MM.1S (cell line): ENCODE data around the gene MTHFD1L.

Experiments
- DNase-seq: peaks from one replicate; pipeline ENCODE4 v3.0.0-alpha.2; 2015
- H2AFZ ChIP-seq: fragments of 300-600 bp; sonication (generic); 2 replicates; pipeline ENCODE4 v1.6.0; 2016; ENCODE audit warnings: antibody characterized with exemption, low read length
- H3F3A ChIP-seq: fragments of 300-600 bp; sonication (generic); 2 replicates; pipeline ENCODE4 v1.6.1; 2016; ENCODE audit warnings: mild to moderate bottlenecking, antibody characterized with exemption, low read length, moderate library complexity, mixed read lengths; ENCODE audit not compliant: insufficient read depth
- H3K27ac ChIP-seq: fragments of 300-600 bp; sonication (generic); 2 replicates; pipeline ENCODE4 v1.5.1; 2016; ENCODE audit warnings: mild to moderate bottlenecking, low read length
- H3K27me3 ChIP-seq: fragments of 300-600 bp; sonication (generic); replicated peaks from 2 replicates; pipeline ENCODE4 v1.6.0; 2016; ENCODE audit warnings: low read length; ENCODE audit not compliant: insufficient read depth
- H3K36me3 ChIP-seq: fragments of 300-600 bp; sonication (generic); replicated peaks from 2 replicates; pipeline ENCODE4 v1.6.1; 2016; ENCODE audit warnings: mild to moderate bottlenecking, low read length, mixed read lengths; ENCODE audit not compliant: insufficient read depth
- H3K4me1 ChIP-seq: fragments of 300-600 bp; sonication (generic); 2 replicates; pipeline ENCODE4 v1.6.1; 2016; ENCODE audit warnings: low read length, mixed read lengths
- H3K4me2 ChIP-seq: fragments of 300-600 bp; sonication (generic); 2 replicates; pipeline ENCODE4 v1.6.0; 2016; ENCODE audit warnings: low read depth, low read length
- H3K4me3 ChIP-seq: fragments of 300-600 bp; sonication (generic); 2 replicates; pipeline ENCODE4 v1.5.1; 2016; ENCODE audit warnings: low read length, mixed read lengths
- H3K79me2 ChIP-seq: fragments of 300-600 bp; sonication (generic); 2 replicates; pipeline ENCODE4 v1.6.1; 2016; ENCODE audit warnings: mixed run types, low read length, mixed read lengths
- H3K9ac ChIP-seq: fragments of 300-600 bp; sonication (generic); 2 replicates; pipeline ENCODE4 v1.6.1; 2016; ENCODE audit warnings: low read length, mixed read lengths
- H3K9me2 ChIP-seq: fragments of 300-600 bp; sonication (generic); replicated peaks from 2 replicates; pipeline ENCODE4 v1.6.1; 2016; ENCODE audit warnings: mild to moderate bottlenecking, low read length, mixed read lengths; ENCODE audit not compliant: insufficient read depth
- H3K9me3 ChIP-seq: fragments of 300-600 bp; sonication (generic); replicated peaks from 2 replicates; pipeline ENCODE4 v1.6.1; 2016; ENCODE audit warnings: mild to moderate bottlenecking, low read length, mixed read lengths; ENCODE audit not compliant: insufficient read depth
- H4K20me1 ChIP-seq: fragments of 300-600 bp; sonication (generic); 2 replicates; pipeline ENCODE4 v1.6.1; 2016; ENCODE audit warnings: mild to moderate bottlenecking, low read length, moderate library complexity, mixed read lengths; ENCODE audit not compliant: insufficient read depth
- CTCF ChIP-seq: fragments of 300-600 bp; sonication (generic); IDR thresholded peaks from 2 replicates; pipeline ENCODE4 v1.5.1; 2016; ENCODE audit warnings: antibody characterized with exemption, low read length, mixed read lengths
- EZH2 ChIP-seq: fragments of 300-600 bp; sonication (generic); optimal IDR thresholded peaks from 2 replicates; pipeline ENCODE3; 2017; ENCODE audit warnings: low read depth, mild to moderate bottlenecking, antibody characterized with exemption, low read length, mixed read lengths
- EZH2phosphoT487 ChIP-seq: fragments of 300-600 bp; sonication (generic); IDR thresholded peaks from 2 replicates; pipeline ENCODE4 v1.6.1; 2018; ENCODE audit warnings: antibody characterized with exemption, low read length

MTHFD1L gene

GRCh38 chr6:150940941-150941340 is 75.4 kb downstream of the MTHFD1L start:
- Histone ChIP-seq H3K27ac (no peak overlapping the region), H3K9ac (no peak overlapping the region), H3K36me3 (no peaks in the 10 kb centered on the region), H3K9me3 (no peaks in the 10 kb centered on the region), H4K20me1 (no peaks in the 10 kb centered on the region), H2AFZ (no peak overlapping the region), H3K4me1 (no peaks in the 10 kb centered on the region), H3K4me3 (no peak overlapping the region), H3K9me2 (no peaks in the 10 kb centered on the region), H3K4me2 (no peak overlapping the region), H3K79me2 (no peaks in the 10 kb centered on the region), H3F3A (no peaks in the 10 kb centered on the region), H3K27me3 (no peaks in the 10 kb centered on the region)
- TF ChIP-seq EZH2phosphoT487 (no peak), EZH2 (no peak), CTCF (no peak)
- DNase-seq = no peak

- no peaks in the 10 kb centered on the region for H3K9me3 ChIP-seq
- no peak for TF ChIP-seq EZH2
- no peak for TF ChIP-seq EZH2phosphoT487
- TF ChIP-seq CTCF = no peak
- H3K4me3 ChIP-seq = no peak overlapping the region
- no peak overlapping the region for H3K9ac ChIP-seq
- H3K36me3 ChIP-seq = no peaks in the 10 kb centered on the region
- H3K27ac ChIP-seq = no peak overlapping the region
- no peaks in the 10 kb centered on the region for H4K20me1 ChIP-seq
- H2AFZ ChIP-seq = no peak overlapping the region
- no peaks in the 10 kb centered on the region for H3K9me2 ChIP-seq
- no peak overlapping the region for H3K4me2 ChIP-seq
- no peaks in the 10 kb centered on the region for H3K4me1 ChIP-seq
- no peaks in the 10 kb centered on the region for H3K79me2 ChIP-seq
- no peak for DNase-seq
- H3K27me3 ChIP-seq = no peaks in the 10 kb centered on the region
- H3F3A ChIP-seq = no peaks in the 10 kb centered on the region
Measured at GRCh38 chr6:150949526-150949925, 84.0 kb downstream of the MTHFD1L start.

- H4K20me1 ChIP-seq = no peaks in the 10 kb centered on the region
- DNase-seq = no peak
- H3K27ac ChIP-seq = no peak overlapping the region
- H3K4me2 ChIP-seq = no peak overlapping the region
- H2AFZ ChIP-seq = no peak overlapping the region
- no peaks in the 10 kb centered on the region for H3K27me3 ChIP-seq
- no peaks in the 10 kb centered on the region for H3F3A ChIP-seq
- H3K9ac ChIP-seq = no peak overlapping the region
- no peaks in the 10 kb centered on the region for H3K9me2 ChIP-seq
- H3K4me1 ChIP-seq = no peaks in the 10 kb centered on the region
- no peaks in the 10 kb centered on the region for H3K79me2 ChIP-seq
- no peaks in the 10 kb centered on the region for H3K36me3 ChIP-seq
- no peaks in the 10 kb centered on the region for H3K9me3 ChIP-seq
- H3K4me3 ChIP-seq = no peak overlapping the region
- TF ChIP-seq CTCF (no peak), EZH2 (no peak), EZH2phosphoT487 (no peak)
Measured at GRCh38 chr6:150953851-150954250, 88.3 kb downstream of the MTHFD1L start.
